IMR-90 (cell line): ENCODE data around the gene SMOC1. TPM values are rescaled to one million over a fixed set of nuclear protein-coding genes. Genes with fewer than 3 reads are reported as not detected.

ENCODE experiments used
- ATAC-seq: fragments of 200-7000 bp; cut with Tn5 transposase; 2 replicates; pipeline ENCODE4 v1.9.1; 2020; ENCODE audit warnings: low read depth, mild to moderate bottlenecking, moderate library complexity
- BruUV-seq: library from RNA; stranded (reverse); fragments of 400-500 nt; replicated peaks from 2 replicates; lab custom pipeline; 2021; lab: Mats Ljungman, UMichigan
- CTCF ChIA-PET: fragments of 300-600 bp; formaldehyde crosslinking; extraction: SDS; loops from one replicate; lab custom pipeline; 2021; ENCODE audit warnings: antibody characterized with exemption; lab: Yijun Ruan, JAX
- POLR2A ChIA-PET: fragments of 300-600 bp; sonication (Branson Sonifier 250); formaldehyde crosslinking; loops from one replicate; lab custom pipeline; 2022; ENCODE audit warnings: antibody characterized with exemption; ENCODE audit not compliant: unreplicated experiment; lab: Charles Lee
- DNase-seq: peaks from one replicate; pipeline ENCODE4 v3.0.0; 2013
- H2AFZ ChIP-seq: replicated peaks from 2 replicates; pipeline ENCODE3; 2013; ENCODE audit warnings: low read length, mild to moderate bottlenecking; ENCODE audit not compliant: poor library complexity
- H2AK5ac ChIP-seq: 2 replicates; pipeline ENCODE4 v1.6.1; 2013; ENCODE audit warnings: low read depth, low read length, inconsistent platforms
- H2AK9ac ChIP-seq: replicated peaks from 2 replicates; pipeline ENCODE3; 2013; ENCODE audit warnings: mild to moderate bottlenecking, low read depth, low read length, moderate library complexity; ENCODE audit not compliant: poor library complexity
- H2BK120ac ChIP-seq: 2 replicates; pipeline ENCODE4 v1.6.1; 2013; ENCODE audit warnings: low read depth, low read length, inconsistent platforms
- H2BK15ac ChIP-seq: 3 replicates; pipeline ENCODE4 v1.6.1; 2013; ENCODE audit warnings: low read depth, low read length, inconsistent platforms
- H2BK20ac ChIP-seq: 2 replicates; pipeline ENCODE4 v1.6.1; 2013; ENCODE audit warnings: low read depth, mild to moderate bottlenecking, inconsistent platforms, low read length, moderate library complexity
- H2BK5ac ChIP-seq: 2 replicates; pipeline ENCODE4 v1.6.1; 2013; ENCODE audit warnings: mild to moderate bottlenecking, low read depth, low read length, inconsistent platforms; ENCODE audit not compliant: poor library complexity, severe bottlenecking
- H3K14ac ChIP-seq: replicated peaks from 2 replicates; pipeline ENCODE4 v1.6.1; 2013; ENCODE audit warnings: low read depth, low read length, inconsistent platforms
- H3K18ac ChIP-seq: 2 replicates; pipeline ENCODE4 v1.6.1; 2013; ENCODE audit warnings: low read depth, low read length, control low read depth
- H3K23ac ChIP-seq: 2 replicates; pipeline ENCODE4 v1.6.1; 2013; ENCODE audit warnings: low read depth, low read length, inconsistent platforms
- H3K27ac ChIP-seq: 2 replicates; pipeline ENCODE4 v1.5.1; 2013; ENCODE audit warnings: mild to moderate bottlenecking, control low read depth, low read length; ENCODE audit not compliant: insufficient read depth
- H3K27me3 ChIP-seq: 2 replicates; pipeline ENCODE4 v1.6.1; 2013; ENCODE audit warnings: low read length; ENCODE audit not compliant: control insufficient read depth, insufficient read depth
- H3K36me3 ChIP-seq: 2 replicates; pipeline ENCODE4 v1.6.1; 2013; ENCODE audit warnings: low read length, mixed read lengths; ENCODE audit not compliant: control insufficient read depth, insufficient read depth
- H3K4ac ChIP-seq: 2 replicates; pipeline ENCODE4 v1.6.1; 2013; ENCODE audit warnings: low read depth, low read length, inconsistent platforms
- H3K4me1 ChIP-seq: 2 replicates; pipeline ENCODE4 v1.6.1; 2013; ENCODE audit warnings: low read length, mixed read lengths; ENCODE audit not compliant: control insufficient read depth, insufficient read depth
- H3K4me2 ChIP-seq: 2 replicates; pipeline ENCODE4 v1.6.1; 2013; ENCODE audit warnings: low read depth, mild to moderate bottlenecking, control low read depth, low read length, moderate library complexity
- H3K4me3 ChIP-seq: 2 replicates; pipeline ENCODE4 v1.5.1; 2013; ENCODE audit warnings: low read depth, mild to moderate bottlenecking, control low read depth, low read length, moderate library complexity; ENCODE audit not compliant: insufficient read depth
- H3K56ac ChIP-seq: 2 replicates; pipeline ENCODE4 v1.6.1; 2013; ENCODE audit warnings: low read length, inconsistent platforms; ENCODE audit not compliant: insufficient read depth; ENCODE audit errors: extremely low read depth
- H3K79me1 ChIP-seq, 2 experiments: 2 replicates each; pipeline ENCODE4 v1.6.1; 2013; ENCODE audit warnings: low read length in 2 of 2, inconsistent platforms in 1 of 2, low read depth in 1 of 2
- H3K9ac ChIP-seq: 2 replicates; pipeline ENCODE4 v1.6.1; 2013; ENCODE audit warnings: low read depth, low read length, control low read depth
- H3K9me1 ChIP-seq: 2 replicates; pipeline ENCODE4 v1.6.1; 2013; ENCODE audit warnings: low read length, inconsistent platforms; ENCODE audit not compliant: insufficient read depth
- H3K9me3 ChIP-seq: 2 replicates; pipeline ENCODE4 v1.6.1; 2013; ENCODE audit warnings: low read length; ENCODE audit not compliant: control insufficient read depth, insufficient read depth
- H4K20me1 ChIP-seq: 2 replicates; pipeline ENCODE4 v1.6.1; 2013; ENCODE audit warnings: low read length, inconsistent platforms; ENCODE audit not compliant: insufficient read depth
- H4K5ac ChIP-seq: 2 replicates; pipeline ENCODE4 v1.6.1; 2013; ENCODE audit warnings: mild to moderate bottlenecking, low read depth, low read length, control low read depth
- H4K8ac ChIP-seq, 2 experiments: 2 replicates each; pipeline ENCODE4 v1.6.1; 2013; ENCODE audit warnings: low read depth in 2 of 2, low read length in 2 of 2, control low read depth in 1 of 2, inconsistent platforms in 1 of 2
- H4K91ac ChIP-seq: 2 replicates; pipeline ENCODE4 v1.6.1; 2013; ENCODE audit warnings: low read depth, low read length, inconsistent platforms; ENCODE audit not compliant: insufficient read depth
- BHLHE40 ChIP-seq: fragments of 150-350 bp; IDR thresholded peaks from 2 replicates; pipeline ENCODE4 v1.6.1; 2016; ENCODE audit warnings: mild to moderate bottlenecking, low read depth, low read length
- FOS ChIP-seq: fragments of 150-350 bp; IDR thresholded peaks from 2 replicates; pipeline ENCODE4 v1.6.1; 2016; ENCODE audit warnings: low read depth, low read length
- MAFK ChIP-seq: IDR thresholded peaks from 2 replicates; pipeline ENCODE4 v1.6.1; 2012; ENCODE audit warnings: low read depth, low read length, improper control_type of control experiment
- MAZ ChIP-seq: IDR thresholded peaks from 2 replicates; pipeline ENCODE4 v1.6.1; 2012; ENCODE audit warnings: low read depth, mild to moderate bottlenecking, low read length, improper control_type of control experiment, moderate library complexity, borderline replicate concordance
- NFE2L2 ChIP-seq: fragments of 150-350 bp; IDR thresholded peaks from 2 replicates; pipeline ENCODE4 v1.6.1; 2016; ENCODE audit warnings: low read depth, mild to moderate bottlenecking, low read length
- RCOR1 ChIP-seq: IDR thresholded peaks from 2 replicates; pipeline ENCODE4 v1.6.1; 2012; ENCODE audit warnings: mild to moderate bottlenecking, low read length, improper control_type of control experiment; ENCODE audit not compliant: insufficient replicate concordance
- RFX5 ChIP-seq: IDR thresholded peaks from 2 replicates; pipeline ENCODE4 v1.8.0; 2012; ENCODE audit warnings: low read depth, mild to moderate bottlenecking, low read length, moderate library complexity
- SMC3 ChIP-seq: fragments of 150-350 bp; IDR thresholded peaks from 2 replicates; pipeline ENCODE4 v1.6.1; 2016; ENCODE audit warnings: low read depth, mild to moderate bottlenecking, antibody characterized with exemption, low read length, moderate library complexity
- dilution Hi-C: fragments of 300-500 bp; cut with HindIII; formaldehyde crosslinking; loops from one replicate; pipeline ENCODE4 v1.14.3; 2018; ENCODE audit warnings: low sequenced_read_pairs; ENCODE audit not compliant: unreplicated experiment
- in situ Hi-C: fragments of 300-500 bp; cut with MboI; formaldehyde crosslinking; loops from 3 replicates; pipeline ENCODE4 v1.14.3; 2019; ENCODE audit warnings: low sequenced_read_pairs, inconsistent platforms, mixed read lengths
- intact Hi-C: fragments of 100-400 bp; cut with micrococcal nuclease; formaldehyde crosslinking; loops from 2 replicates; pipeline ENCODE4 v1.10.0; 2022
- polyA plus RNA-seq, 3 experiments: library from polyadenylated mRNA; depleted of rRNA; stranded (reverse); fragments of >200 nt; gene quantifications; 2 replicates each; pipeline ENCODE4 v1.2.3, GENCODE V29; 2012; ENCODE audit warnings: low replicate concordance in 1 of 3
- total RNA-seq: library from RNA; depleted of rRNA; stranded (reverse); fragments of >200 nt; gene quantifications from 2 replicates; pipeline ENCODE4 v1.2.3, GENCODE V29; 2012
- TF ChIP-seq, protein P1 (sequence below): fragments of 150-350 bp; IDR thresholded peaks from 2 replicates; pipeline ENCODE4 v1.6.1; 2017; ENCODE audit warnings: mild to moderate bottlenecking, antibody characterized with exemption, low read length, low read depth
- TF ChIP-seq, protein P2 (sequence below): fragments of 150-350 bp; IDR thresholded peaks from 2 replicates; pipeline ENCODE4 v1.6.1; 2016; ENCODE audit warnings: low read depth, mild to moderate bottlenecking, low read length, moderate library complexity, borderline replicate concordance

The SMOC1 gene
- total and polyA plus RNA-seq, 2 of the 4 experiments (the other 2 are of a cell fraction): 0.90 to 4.1 TPM

DNA sequence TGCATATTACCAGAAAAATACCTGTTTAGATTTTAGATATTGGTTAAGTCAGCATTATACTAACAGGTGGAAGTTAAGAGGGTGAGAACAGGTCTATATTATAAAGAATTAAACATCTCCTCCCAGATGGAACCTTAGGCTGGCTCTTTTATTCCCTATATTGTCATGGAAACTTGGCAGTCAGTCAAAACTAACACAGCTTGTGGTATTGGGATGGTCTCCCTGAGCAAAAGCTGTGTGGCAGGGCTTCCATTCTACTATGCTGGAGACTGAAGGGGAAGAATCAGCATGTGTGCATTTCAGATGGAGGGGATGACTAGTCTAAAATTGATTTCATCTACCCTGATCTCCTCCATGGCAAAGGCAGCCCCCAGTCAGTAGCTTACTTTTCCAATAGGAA is 66.7 kb downstream of the SMOC1 start:
- no peak for ATAC-seq

More for the DNA sequence above, 66.7 kb downstream of the SMOC1 start:
- Histone ChIP-seq H2BK120ac (no peak overlapping the region), H2BK15ac (no peak overlapping the region), H3K4me1 (no peaks in the 10 kb centered on the region), H4K91ac (no peak overlapping the region), H3K4ac (no peak overlapping the region), H3K56ac (no peak overlapping the region), H3K36me3 (no peaks in the 10 kb centered on the region), H3K23ac (no peak overlapping the region), H3K9ac (no peak overlapping the region), H4K8ac (no peak overlapping the region), H2BK20ac (no peak overlapping the region), H3K9me3 (peaks cover 2% of the 10 kb centered on the region), H3K4me2 (no peak overlapping the region), H3K27me3 (no peaks in the 10 kb centered on the region; the same call in 1 of the 2 replicates), H3K27ac (no peak overlapping the region), H3K18ac (no peak overlapping the region), H2AK9ac (no peak overlapping the region), H2AFZ (no peak overlapping the region), H2AK5ac (no peak overlapping the region), H4K20me1 (no peaks in the 10 kb centered on the region), H2BK5ac (no peak overlapping the region), H3K79me1 (0 out of 4 replicates have a peak, but pooled peaks cover 0 to 3% of the 10 kb centered on the region in 2 experiments), H3K9me1 (no peaks in the 10 kb centered on the region), H4K5ac (no peak overlapping the region), H3K4me3 (no peak overlapping the region), H3K14ac (no peak overlapping the region)
- dilution Hi-C loops: no loop called here
- BruUV-seq: no TSS peak
- intact Hi-C loops: no loop called here
- DNase-seq: no peak
- ChIA-PET POLR2A (no interaction called here), CTCF (no interaction called here)
- no peak for TF ChIP-seq MAFK
- TF ChIP-seq, protein P1, sequence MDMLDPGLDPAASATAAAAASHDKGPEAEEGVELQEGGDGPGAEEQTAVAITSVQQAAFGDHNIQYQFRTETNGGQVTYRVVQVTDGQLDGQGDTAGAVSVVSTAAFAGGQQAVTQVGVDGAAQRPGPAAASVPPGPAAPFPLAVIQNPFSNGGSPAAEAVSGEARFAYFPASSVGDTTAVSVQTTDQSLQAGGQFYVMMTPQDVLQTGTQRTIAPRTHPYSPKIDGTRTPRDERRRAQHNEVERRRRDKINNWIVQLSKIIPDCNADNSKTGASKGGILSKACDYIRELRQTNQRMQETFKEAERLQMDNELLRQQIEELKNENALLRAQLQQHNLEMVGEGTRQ: no peak
- TF ChIP-seq SMC3: no peak
- TF ChIP-seq MAZ: no peak
- no peak for TF ChIP-seq RCOR1
- TF ChIP-seq RFX5: no peak
- no peak for TF ChIP-seq NFE2L2
- TF ChIP-seq FOS: no peak
- TF ChIP-seq, protein P2, sequence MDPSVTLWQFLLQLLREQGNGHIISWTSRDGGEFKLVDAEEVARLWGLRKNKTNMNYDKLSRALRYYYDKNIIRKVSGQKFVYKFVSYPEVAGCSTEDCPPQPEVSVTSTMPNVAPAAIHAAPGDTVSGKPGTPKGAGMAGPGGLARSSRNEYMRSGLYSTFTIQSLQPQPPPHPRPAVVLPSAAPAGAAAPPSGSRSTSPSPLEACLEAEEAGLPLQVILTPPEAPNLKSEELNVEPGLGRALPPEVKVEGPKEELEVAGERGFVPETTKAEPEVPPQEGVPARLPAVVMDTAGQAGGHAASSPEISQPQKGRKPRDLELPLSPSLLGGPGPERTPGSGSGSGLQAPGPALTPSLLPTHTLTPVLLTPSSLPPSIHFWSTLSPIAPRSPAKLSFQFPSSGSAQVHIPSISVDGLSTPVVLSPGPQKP: no peak
- no peak for TF ChIP-seq BHLHE40
- in situ Hi-C loops: no loop called here
